GM23248 (cell line): ENCODE data around the gene ADGRL3.

Experiments
- EZH2 ChIP-seq: fragments of 200-600 bp; sonication (generic); IDR thresholded peaks from 2 replicates; pipeline ENCODE4 v1.6.1; 2018; ENCODE audit warnings: antibody characterized with exemption, mild to moderate bottlenecking; ENCODE audit not compliant: insufficient read depth, poor library complexity, severe bottlenecking
- EZH2phosphoT487 ChIP-seq: fragments of 200-600 bp; sonication (generic); IDR thresholded peaks from 2 replicates; pipeline ENCODE4 v1.6.1; 2018; ENCODE audit warnings: antibody characterized with exemption, moderate library complexity, mild to moderate bottlenecking, low read depth; ENCODE audit not compliant: insufficient read depth

DNA sequence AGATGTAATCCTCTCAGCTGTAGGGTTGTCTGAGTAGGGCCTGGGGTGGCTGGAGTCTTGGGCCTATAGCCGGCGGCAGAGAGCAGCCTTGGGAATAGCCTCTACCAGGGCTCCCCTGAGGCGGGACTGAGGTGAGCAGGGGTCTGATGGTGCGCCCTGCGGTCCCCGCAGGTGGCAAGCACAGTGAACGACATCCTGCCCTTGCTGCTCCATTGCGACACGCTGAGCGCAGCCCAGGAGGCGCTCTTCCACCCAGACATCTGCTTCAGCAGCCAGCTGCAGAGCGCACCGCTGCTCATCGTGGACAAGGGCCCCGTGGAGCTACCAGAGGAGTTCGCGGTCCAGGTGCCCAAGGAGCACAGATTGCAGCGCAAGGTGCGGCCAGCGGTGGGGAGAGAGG lies 317.0 kb downstream of the ADGRL3 start:
- TF ChIP-seq EZH2 (no peak), EZH2phosphoT487 (no peak)
